Measurements from ENCODE around the gene KRT75. TPM values are rescaled to one million over a fixed set of nuclear protein-coding genes. Genes with fewer than 3 reads are reported as not detected.
A peak's percentile ranks its signal among the peaks of the same experiment; 100 is the strongest.
"Not testable (repeated sequence)": the region's sequence is repeated elsewhere in the genome, so short reads cannot be mapped to it uniquely, and the experiment has no call there.

Gene KRT75
- total RNA-seq, 1 donor from 2014 or later, result not detected

DNA sequence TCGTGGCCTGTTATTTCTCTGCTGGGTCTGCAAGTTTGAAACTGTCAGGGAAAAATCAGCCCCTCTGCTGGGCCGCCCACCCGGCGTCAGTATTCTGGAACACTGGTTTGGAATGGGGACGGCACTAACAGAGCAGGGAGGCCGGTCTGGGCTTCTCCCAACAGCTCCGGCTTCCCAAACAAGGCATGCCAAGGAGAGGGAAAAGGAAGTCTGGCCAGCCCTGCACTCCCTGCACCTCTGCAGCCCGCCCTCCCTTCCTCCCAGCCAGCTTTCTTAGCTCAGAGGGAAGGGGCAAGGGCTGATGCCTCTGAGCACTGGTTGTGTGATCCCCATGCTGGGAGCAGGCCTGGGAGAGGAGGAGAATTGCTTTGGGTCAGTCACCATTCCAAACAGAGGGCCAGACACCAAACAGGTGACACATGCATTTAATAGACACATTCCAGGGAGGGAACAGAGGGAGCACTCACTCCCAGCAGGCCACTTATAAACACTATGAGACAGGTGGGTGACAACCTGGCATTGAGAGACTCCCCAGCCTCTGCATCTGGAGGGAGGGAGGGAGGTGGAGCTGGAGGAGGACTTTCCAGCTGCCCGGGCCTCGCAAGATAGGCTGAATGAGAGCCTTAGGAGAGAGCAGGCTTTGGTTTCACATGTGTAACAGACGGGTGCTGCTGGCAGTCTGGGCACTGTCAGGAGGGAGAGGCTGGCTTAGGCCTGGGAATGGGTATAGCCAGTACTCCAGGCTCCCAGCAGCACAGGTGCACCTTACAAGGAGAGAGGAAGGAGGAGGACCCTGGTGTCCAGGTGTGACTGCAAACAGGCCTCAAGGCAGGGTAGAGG lies 10.3 kb downstream of the KRT75 start:
- intact Hi-C loops (cut with DNase I), result no loop called here
- DNase-seq (ENCODE audit: missing footprints), result no peak
- ATAC-seq, result peak; percentile 49

DNA sequence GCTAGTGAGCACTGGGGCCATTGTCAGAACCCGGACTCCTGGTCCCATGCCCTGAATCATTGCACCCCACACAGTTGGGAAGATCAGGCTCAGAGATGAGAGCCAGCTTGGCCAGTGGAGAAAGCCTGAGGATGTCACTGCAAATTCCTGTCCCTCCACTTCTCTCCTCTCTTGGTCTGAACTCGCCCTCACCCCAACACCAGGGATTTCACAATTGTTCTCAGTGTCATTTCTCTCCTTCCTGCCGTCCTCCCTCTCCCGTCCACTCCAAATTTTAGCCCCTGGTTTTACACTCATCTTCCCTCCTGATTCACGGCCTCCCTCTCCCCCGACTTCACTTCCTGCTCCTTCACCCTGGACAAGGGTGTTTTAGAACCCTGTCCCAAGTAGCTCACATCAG lies 11.1 kb downstream of the KRT75 start:
- DNase-seq (ENCODE audit: missing footprints) (no peak), ATAC-seq (peak; percentile 3)
- intact Hi-C loops (cut with DNase I), result no loop called here

DNA sequence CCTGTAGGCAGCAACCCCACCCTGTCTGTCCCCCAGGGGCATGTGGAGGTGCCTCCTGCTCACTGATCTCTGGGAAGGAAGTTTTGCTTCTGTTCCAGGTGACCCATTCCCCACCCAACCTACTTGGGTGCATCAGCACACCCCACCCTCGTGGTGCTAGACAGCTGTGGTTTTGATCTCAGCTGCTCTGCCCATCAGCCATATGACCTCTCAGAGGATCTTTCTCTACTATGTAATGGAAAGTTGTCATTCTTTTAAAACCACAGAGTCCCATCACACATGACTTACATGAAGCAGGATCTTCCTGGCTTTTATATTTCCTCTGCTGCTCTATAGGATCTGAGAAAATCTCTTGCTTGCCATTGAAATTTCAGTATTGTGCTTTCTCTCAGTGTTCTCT lies 14.5 kb downstream of the KRT75 start:
- no peak for ATAC-seq
- intact Hi-C loops (cut with DNase I), result no loop called here
- DNase-seq (ENCODE audit: missing footprints), result no peak

GRCh38 chr12:52418576-52419110 lies 15.5 kb downstream of the KRT75 start:
- DNase-seq (ENCODE audit: missing footprints), result no peak
- no peak for ATAC-seq
- intact Hi-C loops (cut with DNase I), result no loop called here

DNA sequence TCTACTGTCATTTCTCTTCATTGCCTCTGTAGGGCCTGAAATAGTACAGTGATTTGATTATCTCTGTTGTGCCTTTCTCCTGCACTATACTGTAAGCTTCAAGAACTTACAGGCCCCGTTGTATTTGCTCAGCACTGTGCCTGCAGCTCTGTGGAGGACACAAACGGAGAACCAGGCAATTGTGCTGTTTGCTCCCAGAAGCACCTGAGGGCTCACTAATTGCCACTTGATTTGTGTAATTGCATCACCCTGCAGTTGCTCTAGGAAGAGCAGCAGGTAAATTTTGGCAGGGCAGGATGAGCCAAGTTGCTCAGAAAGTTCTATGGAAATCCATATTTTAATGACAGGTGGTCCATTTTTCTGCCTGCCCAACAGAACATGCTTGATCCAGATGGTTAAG lies 16.4 kb downstream of the KRT75 start:
- DNase-seq (ENCODE audit: missing footprints) (no peak), ATAC-seq (no peak)
- intact Hi-C loops (cut with DNase I), result no loop called here

DNA sequence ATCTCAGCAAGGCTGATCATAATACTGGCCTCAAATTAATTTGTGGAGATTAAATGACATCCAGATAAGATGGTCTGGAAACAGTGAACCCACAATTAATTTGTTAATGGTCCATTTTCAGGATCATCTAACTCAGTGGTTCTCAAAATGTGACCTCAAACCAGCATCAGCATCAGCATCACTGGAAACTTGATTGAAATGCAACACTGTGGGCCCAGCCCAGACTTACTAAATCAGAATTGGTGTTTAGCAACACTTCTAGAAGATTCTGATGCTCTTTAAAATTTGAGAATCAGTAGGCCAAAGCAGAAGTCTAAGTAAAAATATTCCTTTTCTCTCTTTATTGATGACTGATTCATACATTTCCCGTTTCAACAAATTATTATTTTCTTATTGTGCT lies 17.4 kb downstream of the KRT75 start:
- intact Hi-C loops (cut with DNase I), result no loop called here
- ATAC-seq (peak; percentile 63), DNase-seq (ENCODE audit: missing footprints) (no peak)

DNA sequence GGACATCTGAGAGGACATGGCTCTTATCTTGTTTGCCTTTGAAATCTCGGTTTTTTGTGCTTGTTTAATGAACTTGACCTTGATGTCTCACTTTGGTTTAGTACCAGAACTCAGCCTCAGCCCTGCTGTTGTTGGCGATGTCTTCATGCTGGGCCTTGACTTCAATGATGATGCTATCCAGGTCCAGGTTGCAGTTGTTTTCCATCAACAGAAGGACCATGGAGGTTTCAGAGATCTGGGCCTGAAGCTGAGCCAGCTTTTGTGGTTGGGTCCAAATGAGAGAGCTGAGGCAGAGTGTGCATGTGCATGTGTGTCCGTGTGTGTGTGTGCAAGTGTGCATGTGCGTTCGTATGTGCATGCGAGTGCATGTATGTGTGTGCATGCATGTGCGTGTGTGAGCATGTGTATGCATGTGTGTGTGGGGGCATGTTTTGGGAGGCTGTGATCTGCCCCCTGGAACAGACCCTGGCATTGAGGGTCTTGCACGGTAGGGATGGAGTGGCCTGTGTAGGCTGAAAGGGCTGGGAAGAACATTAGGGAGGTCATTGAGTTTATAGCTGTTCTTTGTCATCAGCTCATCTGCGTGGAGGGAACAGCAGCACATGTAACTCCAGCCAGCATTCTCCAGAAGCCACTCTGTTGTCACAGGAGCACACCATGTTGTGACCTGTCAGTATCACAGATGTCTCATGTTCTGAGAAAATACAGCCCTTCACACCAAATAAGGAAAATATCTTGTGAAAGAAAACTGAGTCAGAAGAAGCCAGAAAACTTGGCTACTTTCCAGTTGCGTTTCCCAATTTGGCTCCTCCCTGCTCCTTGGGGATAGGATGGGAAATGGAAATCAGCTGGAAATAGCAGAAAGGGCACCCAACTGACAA lies 18.1 kb downstream of the KRT75 start:
- DNase-seq (ENCODE audit: missing footprints) (no peak), ATAC-seq (peak; percentile 95)
- intact Hi-C loops (cut with DNase I), result no loop called here

DNA sequence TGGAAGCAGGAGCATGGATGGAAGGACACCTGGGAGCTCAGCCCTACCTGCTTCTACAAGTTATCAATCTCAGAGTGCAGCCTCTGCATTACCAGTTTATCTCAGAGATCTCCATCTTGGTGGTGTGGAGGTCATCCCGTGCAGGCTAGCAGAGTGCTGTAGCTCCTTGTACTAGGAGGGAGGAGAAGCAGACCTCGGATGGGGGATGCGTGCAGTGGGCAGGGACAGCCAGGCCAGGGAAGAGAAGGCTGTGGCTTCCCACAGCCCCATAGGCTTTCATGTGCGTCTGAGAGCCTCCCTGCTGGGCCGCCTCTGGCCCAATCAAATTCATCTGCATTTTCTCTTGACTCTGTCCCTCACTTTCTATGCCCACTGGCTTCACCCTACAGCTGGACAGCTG lies 19.2 kb downstream of the KRT75 start:
- ATAC-seq (no peak), DNase-seq (ENCODE audit: missing footprints) (no peak)
- intact Hi-C loops (cut with DNase I), result no loop called here

GRCh38 chr12:52413782-52414345 lies 20.3 kb downstream of the KRT75 start:
- DNase-seq (ENCODE audit: missing footprints), result no peak
- ATAC-seq, result no peak
- intact Hi-C loops (cut with DNase I), result no loop called here

DNA sequence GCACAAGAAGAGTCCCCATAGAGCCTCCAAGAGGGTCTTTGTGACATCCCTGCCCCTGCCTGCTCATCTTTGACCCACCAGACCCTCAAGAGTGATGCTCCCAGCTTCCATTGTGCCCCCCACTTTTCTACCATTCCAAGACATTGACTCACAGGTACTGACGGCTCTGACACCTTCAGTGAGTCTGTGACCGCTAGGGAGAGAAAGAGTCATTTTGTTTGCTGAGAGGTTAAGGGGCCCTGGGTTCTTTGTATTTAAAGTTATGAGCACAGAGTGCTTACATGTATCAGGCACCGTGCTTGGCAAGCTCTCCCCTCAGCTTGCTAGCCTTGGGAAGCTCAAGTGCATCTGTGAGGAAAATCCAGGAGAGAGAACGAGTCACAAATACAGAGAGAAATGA lies 21.0 kb downstream of the KRT75 start:
- DNase-seq (ENCODE audit: missing footprints), result no peak
- ATAC-seq, result no peak
- intact Hi-C loops (cut with DNase I), result no loop called here

GRCh38 chr12:52411815-52412214 lies 22.4 kb downstream of the KRT75 start:
- no peak for ATAC-seq
- no peak for DNase-seq (ENCODE audit: missing footprints)
- intact Hi-C loops (cut with DNase I), result no loop called here

DNA sequence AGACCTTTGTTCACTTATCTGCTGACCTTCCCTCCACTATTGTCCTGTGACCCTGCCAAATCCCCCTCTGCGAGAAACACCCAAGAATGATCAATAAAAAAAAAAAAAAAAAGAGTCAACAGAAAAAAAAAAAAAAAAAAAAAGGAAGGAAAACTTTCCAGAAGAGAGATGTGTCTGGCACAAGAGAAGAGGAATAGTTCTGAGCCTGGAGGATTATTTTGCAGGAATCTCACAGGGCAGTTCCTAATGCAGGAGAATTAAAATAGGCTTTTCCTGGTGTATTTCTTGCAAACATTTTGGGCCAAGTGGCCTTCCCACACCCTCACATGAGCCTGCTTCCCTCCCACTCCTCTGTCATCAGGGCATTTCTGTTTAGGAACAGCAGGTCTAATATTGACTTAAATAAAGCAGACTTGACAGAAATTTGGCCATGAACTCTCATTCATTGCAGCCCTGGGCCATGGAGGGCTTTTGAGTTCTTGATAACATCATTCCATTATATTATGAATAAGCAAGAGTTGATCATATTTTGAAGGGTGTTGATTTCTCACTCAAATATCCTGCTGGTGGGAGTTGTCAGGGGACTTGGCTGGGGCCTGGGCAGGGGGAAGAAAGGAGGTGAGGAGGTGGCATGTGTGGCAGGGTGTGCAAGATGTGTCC lies 23.5 kb downstream of the KRT75 start:
- ATAC-seq; DNase-seq (ENCODE audit: missing footprints); intact Hi-C loops (cut with DNase I): not testable (repeated sequence)

GRCh38 chr12:52407918-52408317 lies 26.3 kb downstream of the KRT75 start:
- intact Hi-C loops (cut with DNase I), result no loop called here
- DNase-seq (ENCODE audit: missing footprints), result no peak
- no peak for ATAC-seq

GRCh38 chr12:52405922-52406385 lies 28.2 kb downstream of the KRT75 start, which contains the start of gene KRT82:
TSS of gene KRT82 (minus strand) at chr12:52406335. CDS start at chr12:52406277, 58 bp downstream.
- DNase-seq (ENCODE audit: missing footprints) (no peak), ATAC-seq (no peak)
- intact Hi-C loops (cut with DNase I), result no loop called here

DNA sequence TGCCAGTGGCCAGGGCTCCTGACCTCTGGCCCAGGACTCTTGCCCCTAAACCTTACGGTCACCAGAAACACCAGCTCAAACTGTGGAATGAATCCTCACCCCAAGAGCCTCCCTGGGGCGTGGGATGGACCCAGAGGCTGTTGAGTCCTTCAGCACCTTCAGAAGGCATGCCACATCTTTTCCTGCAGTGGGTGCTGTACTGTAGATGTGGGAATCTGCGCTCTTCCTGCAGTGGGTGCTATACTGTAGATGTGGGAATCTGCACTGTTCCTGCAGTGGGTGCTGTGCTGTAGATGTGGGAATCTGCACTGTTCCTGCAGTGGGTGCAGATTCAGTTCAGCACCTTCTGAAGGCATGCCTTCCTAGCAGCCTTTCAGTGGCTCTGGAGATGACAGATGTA lies 29.2 kb downstream of the KRT75 start:
- intact Hi-C loops (cut with DNase I), result no loop called here
- ATAC-seq, result no peak
- no peak for DNase-seq (ENCODE audit: missing footprints)

DNA sequence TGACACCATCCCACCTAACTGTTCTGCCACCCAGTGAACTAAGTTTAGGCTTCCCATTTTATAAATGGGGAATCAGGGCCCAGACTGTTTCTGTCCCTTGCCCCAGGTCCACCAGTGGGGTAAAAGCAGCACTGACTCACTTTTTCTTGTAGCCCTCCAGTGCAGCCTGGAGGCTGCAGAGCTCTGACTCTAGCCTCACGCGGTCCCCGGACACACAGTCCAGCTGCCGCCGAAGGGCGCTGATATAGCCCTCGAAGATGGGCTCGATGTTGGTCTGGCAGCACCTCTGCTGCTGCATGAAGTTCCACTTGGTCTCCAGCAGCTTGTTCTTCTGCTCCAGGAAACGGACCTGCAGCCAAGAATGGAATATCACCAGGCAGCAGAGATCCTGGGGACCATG lies 30.6 kb downstream of the KRT75 start:
- intact Hi-C loops (cut with DNase I), result no loop called here
- DNase-seq (ENCODE audit: missing footprints) (no peak), ATAC-seq (no peak)

GRCh38 chr12:52402873-52403540 lies 31.2 kb downstream of the KRT75 start:
- intact Hi-C loops (cut with DNase I), result no loop called here
- DNase-seq (ENCODE audit: missing footprints) (no peak), ATAC-seq (no peak)

DNA sequence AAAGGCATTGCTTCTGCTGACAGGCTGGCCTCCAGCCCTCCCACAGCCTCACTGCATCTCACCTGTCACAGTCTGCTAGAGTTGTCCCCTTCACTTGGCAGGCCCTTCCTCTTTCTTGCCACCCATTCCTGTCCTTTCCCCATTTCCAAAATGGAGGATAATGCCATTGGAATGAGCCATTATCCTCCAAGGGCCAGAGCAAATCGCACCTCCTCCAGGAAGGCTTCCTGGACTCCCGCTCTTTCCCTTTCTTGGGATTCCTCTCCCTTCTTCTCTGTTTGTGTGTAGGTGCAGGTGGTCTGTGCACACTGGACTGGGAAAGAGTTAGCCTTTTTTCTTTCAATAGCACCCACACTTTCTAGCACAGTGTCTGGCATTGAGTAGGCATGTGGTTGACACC lies 31.8 kb downstream of the KRT75 start:
- intact Hi-C loops (cut with DNase I), result no loop called here
- ATAC-seq (no peak), DNase-seq (ENCODE audit: missing footprints) (no peak)

All from Right ventricle myocardium inferior (tissue), 1 donor.